Testis (tissue), 3 donors: ENCODE measurements around the gene ATP6V1B1. TPM values are rescaled to one million over a fixed set of nuclear protein-coding genes. Genes with fewer than 3 reads are reported as not detected.

Source experiments
- DNase-seq: peaks from one replicate; pipeline ENCODE4 v3.0.0-alpha.2; 2019
- H3K27ac ChIP-seq, 2 donors: fragments of 200-600 bp; sonication (generic); one replicate each; pipeline ENCODE4 v1.5.1; 2019
- H3K27me3 ChIP-seq: fragments of 200-600 bp; sonication (generic); one replicate; pipeline ENCODE4 v1.5.1; 2019
- H3K36me3 ChIP-seq: fragments of 200-600 bp; sonication (generic); one replicate; pipeline ENCODE4 v1.5.1; 2017; ENCODE audit warnings: low read depth; ENCODE audit errors: missing control alignments
- H3K4me1 ChIP-seq: fragments of 200-600 bp; sonication (generic); one replicate; pipeline ENCODE4 v1.5.1; 2019
- H3K4me3 ChIP-seq, 2 donors: fragments of 200-600 bp; sonication (generic); one replicate each; pipeline ENCODE4 v1.5.1; 2017 to 2019
- H3K9me3 ChIP-seq: fragments of 200-600 bp; sonication (generic); one replicate; pipeline ENCODE4 v1.5.1; 2017
- CTCF ChIP-seq, 3 experiments: fragments of 450-650 bp in 2 of 3; fragments of 200-600 bp in 1 of 3; sonication (generic) in 1 of 3; IDR thresholded peaks; one replicate each; pipeline ENCODE4 v1.5.1; 2016 to 2019; ENCODE audit warnings: antibody characterized with exemption in 3 of 3, mild to moderate bottlenecking in 2 of 3, moderate library complexity in 1 of 3
- POLR2A ChIP-seq: fragments of 450-650 bp; IDR thresholded peaks from one replicate; pipeline ENCODE4 v1.6.1; 2017; ENCODE audit warnings: antibody characterized with exemption, mild to moderate bottlenecking, moderate library complexity
- WGBS, 2 donors: methylation state at CpG; one replicate each; pipeline ENCODE4 v1.1.5; 2018; 5-methylcytosine and 5-hydroxymethylcytosine counted together
- intact Hi-C: fragments of 100-400 bp; cut with DNase I; formaldehyde crosslinking; loops from one replicate; pipeline ENCODE4 v1.15.1; 2023; ENCODE audit warnings: low total_unique reads
- polyA plus RNA-seq: library from polyadenylated mRNA; stranded (reverse); fragments of 350-450 nt; fragmentation: Illumina TruSeq; extraction: RNeasy Lipid Tissue Mini Kit (QIAGEN cat#74804); gene quantifications from one replicate; pipeline ENCODE4 v1.2.3, GENCODE V29; 2014; ENCODE audit warnings: low read depth, low replicate concordance; ENCODE audit not compliant: insufficient read depth
- total RNA-seq, 2 donors: library from RNA; depleted of rRNA; stranded (reverse); fragments of >200 nt; gene quantifications; one replicate each; pipeline ENCODE4 v1.2.3, GENCODE V29; 2016

The ATP6V1B1 gene
- total and polyA plus RNA-seq, 3 donors from 2014 or later: 1.7 to 2.9 TPM; not detected in 1

- Histone ChIP-seq H3K27me3 (no peaks in the 10 kb centered on the region), H3K36me3 (no peaks in the 10 kb centered on the region), H3K4me1 (peaks cover 4% of the 10 kb centered on the region), H3K9me3 (no peaks in the 10 kb centered on the region), H3K4me3 (no peak overlapping the region), H3K27ac (no peak overlapping the region)
- intact Hi-C loops: no loop called here
- no peak for TF ChIP-seq CTCF (IDR thresholded peaks at IDR 0.05)
- TF ChIP-seq POLR2A: no peak
- no peak for DNase-seq
- 26 to 37% methylated on average over 12 to 16 of the region's 16 CpGs for WGBS, 2 donors
These were observed 29.2 kb upstream of the ATP6V1B1 start for GRCh38 chr2:70906439-70907005.

GRCh38 chr2:70907130-70908057 is 28.3 kb upstream of the ATP6V1B1 start:
- no peaks in the 10 kb centered on the region for H3K9me3 ChIP-seq
- no peak overlapping the region for H3K4me3 ChIP-seq
- WGBS, 2 donors: 14 to 23% methylated on average over 34 to 40 of the region's 40 CpGs
- peaks cover 4% of the 10 kb centered on the region for H3K4me1 ChIP-seq
- no peaks in the 10 kb centered on the region for H3K27me3 ChIP-seq
- DNase-seq: no peak
- H3K27ac ChIP-seq: no peak overlapping the region
- H3K36me3 ChIP-seq: no peaks in the 10 kb centered on the region
- intact Hi-C loops: no loop called here
- TF ChIP-seq CTCF (IDR thresholded peaks at IDR 0.05) (no peak), POLR2A (no peak)

- no peak for DNase-seq
- Histone ChIP-seq H3K27ac (no peak overlapping the region), H3K4me1 (no peaks in the 10 kb centered on the region), H3K4me3 (no peak overlapping the region), H3K36me3 (no peaks in the 10 kb centered on the region), H3K27me3 (no peaks in the 10 kb centered on the region), H3K9me3 (no peaks in the 10 kb centered on the region)
- intact Hi-C loops: no loop called here
- TF ChIP-seq CTCF (IDR thresholded peaks at IDR 0.05) (no peak), POLR2A (no peak)
These were observed 19.4 kb upstream of the ATP6V1B1 start for GRCh38 chr2:70916291-70916690.

- intact Hi-C loops: no loop called here
- no peak for DNase-seq
These were observed 17.7 kb upstream of the ATP6V1B1 start for GRCh38 chr2:70918016-70918415.

More at GRCh38 chr2:70918016-70918415, 17.7 kb upstream of the ATP6V1B1 start:
- TF ChIP-seq CTCF (IDR thresholded peaks at IDR 0.05): no peak
- no peak for TF ChIP-seq POLR2A
- Histone ChIP-seq H3K4me1 (no peaks in the 10 kb centered on the region), H3K27ac (no peak overlapping the region), H3K36me3 (no peaks in the 10 kb centered on the region), H3K9me3 (no peaks in the 10 kb centered on the region), H3K27me3 (no peaks in the 10 kb centered on the region), H3K4me3 (no peak overlapping the region)
- whole genome bisulfite sequencing, 2 donors: 70 to 81% methylated on average over 2 of the region's 2 CpGs
